WTC11 (cell line): ENCODE results near the gene LRRK2. TPM values are rescaled to one million over a fixed set of nuclear protein-coding genes. Genes with fewer than 3 reads are reported as not detected.

Experiments used
- ATAC-seq: fragments of 200-7000 bp; cut with Tn5 transposase; 2 replicates; pipeline ENCODE4 v1.10.0; 2021; ENCODE audit warnings: mild to moderate bottlenecking, moderate library complexity
- CTCF ChIA-PET: fragments of 300-600 bp; sonication (Branson Sonifier 250); formaldehyde crosslinking; loops from one replicate; lab custom pipeline; 2021; ENCODE audit warnings: antibody characterized with exemption; lab: Charles Lee
- POLR2A ChIA-PET: fragments of 350-600 bp; sonication (Branson Sonifier 250); formaldehyde crosslinking; loops from one replicate; lab custom pipeline; 2021; ENCODE audit warnings: antibody characterized with exemption; lab: Charles Lee
- DNase-seq: peaks from one replicate; pipeline ENCODE4 v3.0.0; 2021; ENCODE audit warnings: low spot score
- H3K27ac Mint-ChIP-seq: 2 replicates; pipeline ENCODE4 v1.8.0; 2021; ENCODE audit warnings: mixed read lengths
- H3K27me3 Mint-ChIP-seq: 2 replicates; pipeline ENCODE4 v1.8.0; 2021; ENCODE audit warnings: low read depth, mild to moderate bottlenecking, moderate library complexity, mixed read lengths
- H3K36me3 Mint-ChIP-seq: 2 replicates; pipeline ENCODE4 v1.8.0; 2021; ENCODE audit warnings: mixed read lengths
- H3K4me1 Mint-ChIP-seq: 2 replicates; pipeline ENCODE4 v1.8.0; 2022; ENCODE audit warnings: mixed read lengths
- H3K4me3 Mint-ChIP-seq: 2 replicates; pipeline ENCODE4 v1.8.0; 2021; ENCODE audit warnings: mild to moderate bottlenecking, moderate library complexity, mixed read lengths
- H3K9me3 Mint-ChIP-seq: 2 replicates; pipeline ENCODE4 v1.8.0; 2021; ENCODE audit warnings: mixed read lengths
- ATF2 ChIP-seq: sonication (generic); formaldehyde crosslinking; IDR thresholded peaks from 2 replicates; pipeline ENCODE4 v1.8.1; 2022; ENCODE audit warnings: low read depth, missing genetic modification reagents, borderline replicate concordance
- CDX4 ChIP-seq: fragments of 250-450 bp; sonication (Bioruptor Pico); IDR thresholded peaks from 2 replicates; pipeline ENCODE4 v1.9.0; 2021; ENCODE audit warnings: moderate library complexity, mild to moderate bottlenecking, inconsistent platforms, borderline replicate concordance
- CREB1 ChIP-seq: sonication (generic); formaldehyde crosslinking; IDR thresholded peaks from 2 replicates; pipeline ENCODE4 v1.8.0; 2023; ENCODE audit warnings: mild to moderate bottlenecking, missing genetic modification reagents
- CTCF ChIP-seq: fragments of 200-600 bp; IDR thresholded peaks from 2 replicates; pipeline ENCODE4 v1.8.0; 2022; ENCODE audit warnings: antibody characterized with exemption
- ERG ChIP-seq: fragments of 250-450 bp; sonication (Bioruptor Pico); IDR thresholded peaks from 2 replicates; pipeline ENCODE4 v1.8.0; 2021; ENCODE audit warnings: mild to moderate bottlenecking
- ETV6 ChIP-seq: sonication (generic); formaldehyde crosslinking; IDR thresholded peaks from 2 replicates; pipeline ENCODE4 v1.8.1; 2022; ENCODE audit warnings: mild to moderate bottlenecking, missing genetic modification reagents
- FOXJ3 ChIP-seq: sonication (generic); formaldehyde crosslinking; IDR thresholded peaks from 2 replicates; pipeline ENCODE4 v1.9.0; 2021; ENCODE audit warnings: missing genetic modification reagents, mild to moderate bottlenecking, borderline replicate concordance
- KAT7 ChIP-seq: sonication (generic); formaldehyde crosslinking; IDR thresholded peaks from 2 replicates; pipeline ENCODE4 v1.8.1; 2023; ENCODE audit warnings: missing genetic modification reagents, mild to moderate bottlenecking, borderline replicate concordance
- NFE2L1 ChIP-seq: sonication (generic); formaldehyde crosslinking; IDR thresholded peaks from 2 replicates; pipeline ENCODE4 v1.8.1; 2023; ENCODE audit warnings: missing genetic modification reagents
- PREB ChIP-seq: sonication (generic); formaldehyde crosslinking; IDR thresholded peaks from 2 replicates; pipeline ENCODE4 v1.8.1; 2022; ENCODE audit warnings: mild to moderate bottlenecking, missing genetic modification reagents, moderate library complexity, borderline replicate concordance
- SOX15 ChIP-seq: fragments of 250-450 bp; sonication (Bioruptor Pico); IDR thresholded peaks from 2 replicates; pipeline ENCODE4 v1.9.0; 2021; ENCODE audit warnings: mild to moderate bottlenecking
- USF1 ChIP-seq: sonication (generic); formaldehyde crosslinking; IDR thresholded peaks from 2 replicates; pipeline ENCODE4 v1.8.0; 2022; ENCODE audit warnings: mild to moderate bottlenecking, missing genetic modification reagents
- total RNA-seq: library from RNA; stranded (reverse); gene quantifications from 3 replicates; pipeline ENCODE4 v1.2.3, GENCODE V29; 2021
- TF ChIP-seq, protein P1 (sequence below): sonication (generic); formaldehyde crosslinking; IDR thresholded peaks from 2 replicates; pipeline ENCODE4 v1.8.0; 2022; ENCODE audit warnings: mild to moderate bottlenecking, missing genetic modification reagents
- TF ChIP-seq, protein P2 (sequence below): sonication (generic); formaldehyde crosslinking; IDR thresholded peaks from 2 replicates; pipeline ENCODE4 v1.8.1; 2023; ENCODE audit warnings: mild to moderate bottlenecking, missing genetic modification reagents
- TF ChIP-seq, protein P3 (sequence below): fragments of 250-450 bp; sonication (Bioruptor Pico); IDR thresholded peaks from 2 replicates; pipeline ENCODE4 v2.1.2; 2022; ENCODE audit warnings: mild to moderate bottlenecking, moderate library complexity
- TF ChIP-seq, protein P4 (sequence below): sonication (generic); formaldehyde crosslinking; IDR thresholded peaks from 2 replicates; pipeline ENCODE4 v1.8.1; 2023; ENCODE audit warnings: mild to moderate bottlenecking, missing genetic modification reagents, moderate library complexity
- TF ChIP-seq, protein P5 (sequence below): sonication (generic); formaldehyde crosslinking; IDR thresholded peaks from 2 replicates; pipeline ENCODE4 v1.8.0; 2023; ENCODE audit warnings: missing genetic modification reagents

The LRRK2 gene
- total RNA-seq, 1 experiment from 2014 or later, result 0.46 TPM

- CTCF ChIA-PET, result no interaction called here
Measured at GRCh38 chr12:40262657-40263056, 37.9 kb downstream of the LRRK2 start.

More at GRCh38 chr12:40262657-40263056, 37.9 kb downstream of the LRRK2 start:
- Mint-ChIP-seq H3K4me3 (no peak overlapping the region), H3K4me1 (no peaks in the 10 kb centered on the region), H3K36me3 (peaks cover 6% of the 10 kb centered on the region; the same call in 1 of the 2 replicates), H3K9me3 (peaks cover 8% of the 10 kb centered on the region), H3K27me3 (no peaks in the 10 kb centered on the region), H3K27ac (no peak overlapping the region)
- DNase-seq, result no peak
- TF ChIP-seq SOX15 (no peak), ERG (CRISPR knock-in tag) (no peak), CTCF (no peak), KAT7 (CRISPR knock-in tag) (no peak), CREB1 (CRISPR knock-in tag) (no peak), ETV6 (no peak), PREB (no peak), USF1 (no peak), ATF2 (CRISPR knock-in tag) (no peak), CDX4 (CRISPR knock-in tag) (no peak), FOXJ3 (CRISPR knock-in tag) (no peak), NFE2L1 (CRISPR knock-in tag) (no peak)
- TF ChIP-seq, protein P1, sequence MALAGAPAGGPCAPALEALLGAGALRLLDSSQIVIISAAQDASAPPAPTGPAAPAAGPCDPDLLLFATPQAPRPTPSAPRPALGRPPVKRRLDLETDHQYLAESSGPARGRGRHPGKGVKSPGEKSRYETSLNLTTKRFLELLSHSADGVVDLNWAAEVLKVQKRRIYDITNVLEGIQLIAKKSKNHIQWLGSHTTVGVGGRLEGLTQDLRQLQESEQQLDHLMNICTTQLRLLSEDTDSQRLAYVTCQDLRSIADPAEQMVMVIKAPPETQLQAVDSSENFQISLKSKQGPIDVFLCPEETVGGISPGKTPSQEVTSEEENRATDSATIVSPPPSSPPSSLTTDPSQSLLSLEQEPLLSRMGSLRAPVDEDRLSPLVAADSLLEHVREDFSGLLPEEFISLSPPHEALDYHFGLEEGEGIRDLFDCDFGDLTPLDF (CRISPR knock-in tag), result no peak
- TF ChIP-seq, protein P2, sequence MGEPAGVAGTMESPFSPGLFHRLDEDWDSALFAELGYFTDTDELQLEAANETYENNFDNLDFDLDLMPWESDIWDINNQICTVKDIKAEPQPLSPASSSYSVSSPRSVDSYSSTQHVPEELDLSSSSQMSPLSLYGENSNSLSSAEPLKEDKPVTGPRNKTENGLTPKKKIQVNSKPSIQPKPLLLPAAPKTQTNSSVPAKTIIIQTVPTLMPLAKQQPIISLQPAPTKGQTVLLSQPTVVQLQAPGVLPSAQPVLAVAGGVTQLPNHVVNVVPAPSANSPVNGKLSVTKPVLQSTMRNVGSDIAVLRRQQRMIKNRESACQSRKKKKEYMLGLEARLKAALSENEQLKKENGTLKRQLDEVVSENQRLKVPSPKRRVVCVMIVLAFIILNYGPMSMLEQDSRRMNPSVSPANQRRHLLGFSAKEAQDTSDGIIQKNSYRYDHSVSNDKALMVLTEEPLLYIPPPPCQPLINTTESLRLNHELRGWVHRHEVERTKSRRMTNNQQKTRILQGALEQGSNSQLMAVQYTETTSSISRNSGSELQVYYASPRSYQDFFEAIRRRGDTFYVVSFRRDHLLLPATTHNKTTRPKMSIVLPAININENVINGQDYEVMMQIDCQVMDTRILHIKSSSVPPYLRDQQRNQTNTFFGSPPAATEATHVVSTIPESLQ (CRISPR knock-in tag), result no peak
- TF ChIP-seq, protein P3, sequence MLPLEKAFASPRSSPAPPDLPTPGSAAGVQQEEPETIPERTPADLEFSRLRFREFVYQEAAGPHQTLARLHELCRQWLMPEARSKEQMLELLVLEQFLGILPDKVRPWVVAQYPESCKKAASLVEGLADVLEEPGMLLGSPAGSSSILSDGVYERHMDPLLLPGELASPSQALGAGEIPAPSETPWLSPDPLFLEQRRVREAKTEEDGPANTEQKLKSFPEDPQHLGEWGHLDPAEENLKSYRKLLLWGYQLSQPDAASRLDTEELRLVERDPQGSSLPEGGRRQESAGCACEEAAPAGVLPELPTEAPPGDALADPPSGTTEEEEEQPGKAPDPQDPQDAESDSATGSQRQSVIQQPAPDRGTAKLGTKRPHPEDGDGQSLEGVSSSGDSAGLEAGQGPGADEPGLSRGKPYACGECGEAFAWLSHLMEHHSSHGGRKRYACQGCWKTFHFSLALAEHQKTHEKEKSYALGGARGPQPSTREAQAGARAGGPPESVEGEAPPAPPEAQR (CRISPR knock-in tag), result no peak
- TF ChIP-seq, protein P4, sequence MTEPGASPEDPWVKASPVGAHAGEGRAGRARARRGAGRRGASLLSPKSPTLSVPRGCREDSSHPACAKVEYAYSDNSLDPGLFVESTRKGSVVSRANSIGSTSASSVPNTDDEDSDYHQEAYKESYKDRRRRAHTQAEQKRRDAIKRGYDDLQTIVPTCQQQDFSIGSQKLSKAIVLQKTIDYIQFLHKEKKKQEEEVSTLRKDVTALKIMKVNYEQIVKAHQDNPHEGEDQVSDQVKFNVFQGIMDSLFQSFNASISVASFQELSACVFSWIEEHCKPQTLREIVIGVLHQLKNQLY (CRISPR knock-in tag), result no peak
- TF ChIP-seq, protein P5, sequence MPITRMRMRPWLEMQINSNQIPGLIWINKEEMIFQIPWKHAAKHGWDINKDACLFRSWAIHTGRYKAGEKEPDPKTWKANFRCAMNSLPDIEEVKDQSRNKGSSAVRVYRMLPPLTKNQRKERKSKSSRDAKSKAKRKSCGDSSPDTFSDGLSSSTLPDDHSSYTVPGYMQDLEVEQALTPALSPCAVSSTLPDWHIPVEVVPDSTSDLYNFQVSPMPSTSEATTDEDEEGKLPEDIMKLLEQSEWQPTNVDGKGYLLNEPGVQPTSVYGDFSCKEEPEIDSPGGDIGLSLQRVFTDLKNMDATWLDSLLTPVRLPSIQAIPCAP (CRISPR knock-in tag), result no peak
- ATAC-seq, result no peak
- POLR2A ChIA-PET, result no interaction called here
